Lower leg skin (tissue), 3 donors: ENCODE results near the gene KCNJ13.

Source experiments
- CTCF ChIP-seq, 3 donors: fragments of 450-650 bp; IDR thresholded peaks; one replicate each; pipeline ENCODE4 v1.5.1; 2016; ENCODE audit warnings: antibody characterized with exemption in 3 of 3, mild to moderate bottlenecking in 3 of 3, moderate library complexity in 2 of 3
- POLR2A ChIP-seq, 2 donors: fragments of 450-650 bp; IDR thresholded peaks; one replicate each; pipeline ENCODE4 v1.6.1; 2016 to 2017; ENCODE audit warnings: antibody characterized with exemption in 2 of 2, mild to moderate bottlenecking in 1 of 2, moderate library complexity in 1 of 2

GRCh38 chr2:232791518-232791917 lies 15.2 kb upstream of the KCNJ13 start:
- TF ChIP-seq CTCF (IDR thresholded peaks at IDR 0.05) (no peak), POLR2A (IDR thresholded peaks at IDR 0.05) (no peak)
